HG02943 (cell line): Measurements from ENCODE around the gene AEN.

Source experiments
- ATAC-seq: cut with Tn5 transposase; IDR thresholded peaks from one replicate; pipeline ENCODE4 v1.9.1; 2021; ENCODE audit warnings: mild to moderate bottlenecking, low read depth, moderate library complexity; ENCODE audit not compliant: unreplicated experiment

The AEN gene

DNA sequence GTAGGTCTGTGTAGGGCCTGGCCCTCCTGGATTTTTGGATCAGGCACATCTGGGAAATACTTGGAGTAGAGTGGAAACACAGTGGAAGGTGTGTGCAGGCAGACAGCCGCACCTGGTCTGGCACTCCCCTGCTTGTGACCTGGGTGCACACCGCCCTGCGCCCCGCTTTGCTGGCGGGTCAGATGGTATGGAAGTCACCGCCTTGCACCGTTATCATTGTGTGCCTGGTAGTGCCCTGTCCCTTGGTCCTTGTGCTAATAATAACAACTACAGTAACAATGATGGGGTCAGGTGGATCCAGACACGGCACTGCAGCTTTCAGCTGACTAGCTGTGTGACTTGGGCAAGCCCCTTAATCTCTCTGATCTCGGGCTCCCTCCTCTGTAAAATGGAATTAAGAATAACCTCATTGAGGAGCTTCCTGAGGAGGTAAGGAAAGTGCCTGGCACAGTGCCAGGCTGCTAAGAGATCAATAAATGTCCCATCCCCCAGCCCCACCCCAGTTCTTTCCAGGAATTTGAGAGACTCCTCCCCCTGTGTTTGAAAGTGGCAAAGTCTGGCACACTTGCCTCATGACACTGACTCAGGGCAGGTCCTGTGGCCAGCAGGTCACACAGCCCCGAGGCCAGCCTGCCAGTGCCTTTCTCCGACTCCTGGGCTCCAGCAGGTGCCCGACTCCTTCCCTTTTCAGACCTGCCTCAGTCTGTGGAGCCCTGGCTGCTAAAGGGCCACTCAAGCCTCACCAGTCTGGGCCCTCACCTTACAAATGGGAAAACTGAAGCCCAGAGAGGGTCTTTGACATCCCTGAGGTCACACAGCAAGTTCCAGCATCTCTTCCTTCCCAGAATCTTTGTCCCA, 27.4 kb downstream of the AEN start:
- ATAC-seq = no peak

DNA sequence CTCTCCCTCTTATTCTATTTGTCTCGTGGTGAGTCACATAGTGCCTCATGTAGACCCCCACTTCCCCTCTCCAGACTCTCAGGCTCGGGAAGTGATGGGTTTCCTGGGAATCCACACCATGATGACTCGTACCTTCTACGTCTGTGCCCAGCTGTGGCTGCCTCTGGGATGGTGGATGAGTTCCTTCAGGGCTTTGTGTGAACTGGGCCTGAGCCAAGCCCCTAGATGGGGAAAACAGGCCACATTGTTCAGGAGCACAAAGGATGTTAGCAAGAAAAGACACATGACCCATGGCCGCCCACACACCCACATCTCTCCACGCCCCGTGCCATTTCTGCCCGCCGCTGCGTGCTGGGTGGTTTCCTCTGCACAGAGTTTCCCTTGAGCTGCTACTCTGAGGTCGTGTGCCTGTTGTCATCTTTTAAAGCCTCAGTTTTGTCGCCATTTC, 28.2 kb downstream of the AEN start:
- ATAC-seq = no peak

DNA sequence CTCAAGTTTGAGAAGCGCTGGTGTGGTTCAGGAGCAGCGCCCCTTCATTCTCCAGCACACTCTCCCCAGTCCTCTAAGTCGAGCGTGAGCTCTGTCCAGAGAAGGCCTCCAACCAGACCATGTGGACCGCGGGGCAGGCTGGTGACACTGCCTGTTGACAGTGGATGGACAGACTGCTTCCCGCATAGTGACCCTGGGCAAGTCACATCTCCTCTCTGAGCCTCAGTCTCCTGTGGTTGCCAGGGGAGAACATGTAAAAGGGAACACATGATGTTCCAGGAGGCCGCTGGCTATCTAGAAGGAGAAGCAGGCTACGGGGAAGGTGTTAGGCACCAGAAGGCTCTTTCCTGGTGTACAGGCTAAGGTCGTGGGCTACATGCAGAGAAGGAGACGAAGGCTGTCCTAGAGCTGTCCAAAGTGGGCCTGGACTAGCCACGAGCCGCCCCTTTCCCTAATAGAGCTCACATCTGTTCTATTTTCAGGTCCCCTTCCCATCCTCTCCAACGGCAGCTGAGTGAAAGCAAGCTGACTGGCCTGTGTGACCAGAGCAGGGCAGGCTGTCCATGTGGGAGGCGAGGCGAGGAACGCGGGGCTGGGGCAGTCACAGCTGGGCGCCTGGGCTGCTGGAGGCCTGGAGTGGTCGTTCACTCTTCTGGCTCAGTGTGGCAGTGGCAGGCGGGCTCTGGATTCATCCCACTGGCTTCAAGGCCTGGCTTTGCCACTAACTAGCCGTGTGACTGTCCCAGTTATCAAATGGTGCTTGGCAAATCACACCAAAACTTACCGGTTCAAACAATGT, 28.8 kb downstream of the AEN start:
- no peak for ATAC-seq

DNA sequence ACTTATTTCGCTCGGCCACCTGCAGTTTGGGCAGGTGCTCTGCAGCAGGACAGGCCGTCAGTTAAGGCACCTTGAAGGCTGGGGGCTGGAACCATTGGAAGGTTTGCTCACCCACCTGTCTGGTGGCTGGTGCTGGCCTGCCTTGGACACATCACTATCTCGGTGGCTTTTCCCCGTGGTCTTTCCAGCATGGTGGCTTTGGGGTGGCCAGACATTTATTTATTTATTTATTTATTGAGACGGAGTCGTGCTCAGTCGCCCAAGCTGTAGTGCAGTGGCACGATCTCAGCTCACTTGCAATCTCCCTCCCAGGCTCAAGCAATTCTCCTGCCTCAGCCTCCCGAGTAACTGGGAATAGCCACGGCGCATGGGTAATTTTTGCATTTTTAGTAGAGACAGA, 29.4 kb downstream of the AEN start:
- no peak for ATAC-seq

DNA sequence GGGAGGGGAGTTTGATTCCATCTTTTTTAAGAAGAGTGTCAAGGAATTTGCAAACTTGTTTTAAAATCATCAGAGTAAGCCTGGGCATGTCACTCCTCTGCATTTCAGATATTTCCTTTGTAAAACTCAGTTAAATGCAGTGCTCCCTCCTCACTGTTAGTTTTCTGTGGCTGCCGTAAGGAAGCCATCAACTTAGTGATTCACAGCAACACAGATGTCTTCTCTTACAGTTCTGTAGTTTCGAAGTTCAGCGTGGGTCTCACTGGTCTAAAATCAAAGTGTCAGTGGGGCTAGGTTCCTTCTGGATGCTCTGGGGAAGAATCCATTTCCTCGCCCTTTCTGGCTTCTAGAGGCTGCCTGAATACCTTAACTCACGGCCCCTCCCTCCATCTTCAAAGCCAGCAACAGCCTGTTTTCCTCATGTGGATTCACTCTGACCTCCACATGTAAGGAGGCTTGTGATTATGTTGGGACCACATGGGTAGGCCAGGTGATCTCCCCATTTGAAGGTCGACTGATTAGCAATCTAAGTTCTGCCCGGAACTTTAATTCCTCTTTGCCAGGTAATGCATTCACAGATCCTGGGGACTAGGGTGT, 30.1 kb downstream of the AEN start:
- ATAC-seq = no peak

DNA sequence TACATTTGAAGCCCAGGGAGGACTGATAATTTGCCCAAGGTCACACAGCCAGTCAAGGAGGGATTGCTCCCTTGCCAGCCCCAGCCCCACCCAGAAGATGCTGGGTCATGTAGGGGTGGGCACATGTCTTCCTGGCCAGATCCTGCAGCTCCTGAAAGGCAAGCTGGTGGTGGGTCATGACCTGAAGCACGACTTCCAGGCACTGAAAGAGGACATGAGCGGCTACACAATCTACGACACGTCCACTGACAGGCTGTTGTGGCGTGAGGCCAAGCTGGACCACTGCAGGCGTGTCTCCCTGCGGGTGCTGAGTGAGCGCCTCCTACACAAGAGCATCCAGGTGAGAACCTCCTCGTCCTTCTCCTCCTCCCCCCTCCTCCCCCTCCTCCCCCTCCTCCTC, 30.8 kb downstream of the AEN start:
- ATAC-seq = no peak

DNA sequence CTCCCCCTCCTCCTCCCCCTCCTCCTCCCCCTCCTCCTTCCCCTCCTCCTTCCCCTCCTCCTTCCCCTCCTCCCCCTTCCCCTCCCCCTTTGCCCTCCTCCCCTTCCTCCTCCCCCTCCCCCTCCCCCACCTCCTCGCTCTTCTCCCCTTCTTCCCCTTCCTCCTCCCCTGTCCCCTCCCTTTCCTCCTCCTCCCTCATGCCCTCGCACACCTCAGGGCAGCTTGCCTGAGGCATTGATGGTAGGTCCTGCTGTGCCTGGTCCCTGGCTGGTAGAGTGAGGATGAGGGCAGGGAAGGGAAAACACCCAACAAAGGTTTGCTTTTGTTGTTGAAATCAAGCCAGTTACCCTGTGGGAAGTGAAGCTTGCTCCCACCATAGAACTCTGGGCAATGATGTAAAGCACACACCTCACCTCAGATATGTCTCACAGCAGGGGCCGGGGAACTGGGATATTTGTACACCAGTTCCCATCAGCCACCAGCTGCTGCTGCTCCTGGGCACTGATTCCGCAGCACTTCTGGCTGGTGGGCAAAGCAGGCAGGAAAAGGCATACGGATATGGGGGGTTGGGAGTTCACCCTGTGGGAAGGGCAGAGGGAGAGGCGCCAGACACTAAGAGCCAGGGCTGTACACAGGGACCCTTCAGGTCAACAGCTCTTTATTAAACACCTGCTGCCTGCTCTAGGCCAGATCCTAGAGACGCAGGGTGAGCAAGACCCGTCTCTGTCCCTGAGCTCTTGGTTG, 31.5 kb downstream of the AEN start:
- ATAC-seq = no peak

DNA sequence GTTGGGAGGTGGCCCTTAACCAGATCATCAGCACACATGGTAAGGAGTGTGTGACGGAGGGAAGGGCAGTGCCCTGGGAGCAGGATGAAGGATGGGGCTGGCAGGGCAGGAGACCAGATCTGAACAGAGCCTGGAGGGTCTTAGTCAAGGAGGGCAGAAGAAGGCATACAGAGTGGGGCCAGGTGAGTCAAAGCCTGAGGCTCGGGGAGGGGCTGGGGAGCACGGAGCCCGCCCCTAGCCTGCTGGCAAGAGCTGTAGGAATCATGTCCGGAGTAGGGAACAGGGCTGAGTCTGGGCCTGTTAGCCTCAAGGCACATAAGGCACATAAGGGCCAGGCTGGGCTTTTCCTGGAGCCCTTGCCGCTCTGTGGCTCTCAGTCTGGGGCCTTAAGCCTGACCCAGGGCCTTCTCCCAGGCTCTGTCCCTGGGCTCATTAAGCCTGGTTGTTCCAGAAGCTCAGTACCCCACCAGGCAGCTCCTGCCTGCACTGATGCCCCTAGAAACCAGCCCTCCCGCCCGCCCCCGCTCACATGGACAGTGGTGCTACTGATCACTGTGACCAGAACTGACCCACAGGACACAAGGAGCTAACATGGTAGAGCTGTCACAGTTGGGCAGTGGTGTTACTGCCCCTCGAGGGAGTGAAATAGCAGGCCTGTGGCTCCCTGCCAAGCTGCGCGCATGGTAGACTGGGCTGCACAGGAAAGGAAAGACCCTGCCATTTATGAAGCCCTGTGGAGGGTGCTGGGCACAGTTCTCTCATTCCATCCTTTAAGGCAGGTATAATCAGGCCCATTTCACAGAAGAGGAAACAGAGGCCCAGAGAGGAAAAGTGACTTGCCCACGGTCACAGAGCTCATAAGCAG, 32.3 kb downstream of the AEN start:
- ATAC-seq = no peak

DNA sequence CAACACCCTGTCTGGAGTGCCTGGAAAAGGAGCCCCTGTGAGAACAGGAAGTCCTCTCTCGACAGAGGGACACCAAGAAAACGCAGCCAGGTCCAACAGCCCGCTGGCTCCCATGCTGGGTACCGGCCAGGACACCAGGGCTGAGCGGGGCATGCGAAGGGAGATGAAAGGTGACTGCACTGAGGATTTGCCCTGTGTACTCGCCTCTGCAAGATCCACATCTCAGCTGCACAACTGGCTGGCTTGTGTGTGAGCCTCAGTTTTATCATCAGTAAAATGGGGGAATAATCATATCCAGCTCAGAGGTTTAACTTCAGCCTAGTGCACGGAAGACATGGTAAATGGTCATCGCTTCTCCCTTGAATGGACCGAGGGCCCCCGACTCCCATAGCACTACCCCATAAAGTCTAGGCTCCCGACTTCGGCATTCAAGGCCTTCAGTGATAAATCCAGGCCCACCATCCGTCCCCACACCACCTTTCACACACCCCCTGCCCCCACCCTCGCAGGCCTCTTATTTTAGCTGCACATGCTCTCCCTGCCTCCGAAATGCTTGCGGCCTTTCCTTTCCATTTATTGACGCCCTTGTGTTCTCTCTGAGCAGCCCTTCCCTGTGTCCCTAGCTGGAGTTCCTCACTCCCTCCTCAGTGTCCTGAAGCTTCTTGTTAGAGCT, 33.4 kb downstream of the AEN start:
- no peak for ATAC-seq

DNA sequence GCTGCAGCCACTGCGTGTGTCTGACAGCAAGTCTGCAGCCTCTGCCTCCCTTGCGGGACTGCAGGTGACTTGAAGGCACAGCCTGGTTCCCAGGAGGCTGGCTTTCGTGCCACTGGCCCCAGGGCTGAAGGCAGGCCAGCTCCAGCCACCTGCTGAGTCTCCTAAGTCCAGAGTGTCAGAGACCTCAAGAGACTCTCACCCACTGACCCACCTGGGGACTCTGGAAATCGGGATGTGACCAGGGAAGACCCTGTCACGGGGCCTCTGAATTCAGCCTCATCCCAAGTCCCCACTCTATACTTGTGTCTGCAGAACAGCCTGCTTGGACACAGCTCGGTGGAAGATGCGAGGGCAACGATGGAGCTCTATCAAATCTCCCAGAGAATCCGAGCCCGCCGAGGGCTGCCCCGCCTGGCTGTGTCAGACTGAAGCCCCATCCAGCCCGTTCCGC, 34.0 kb downstream of the AEN start:
- ATAC-seq = no peak

DNA sequence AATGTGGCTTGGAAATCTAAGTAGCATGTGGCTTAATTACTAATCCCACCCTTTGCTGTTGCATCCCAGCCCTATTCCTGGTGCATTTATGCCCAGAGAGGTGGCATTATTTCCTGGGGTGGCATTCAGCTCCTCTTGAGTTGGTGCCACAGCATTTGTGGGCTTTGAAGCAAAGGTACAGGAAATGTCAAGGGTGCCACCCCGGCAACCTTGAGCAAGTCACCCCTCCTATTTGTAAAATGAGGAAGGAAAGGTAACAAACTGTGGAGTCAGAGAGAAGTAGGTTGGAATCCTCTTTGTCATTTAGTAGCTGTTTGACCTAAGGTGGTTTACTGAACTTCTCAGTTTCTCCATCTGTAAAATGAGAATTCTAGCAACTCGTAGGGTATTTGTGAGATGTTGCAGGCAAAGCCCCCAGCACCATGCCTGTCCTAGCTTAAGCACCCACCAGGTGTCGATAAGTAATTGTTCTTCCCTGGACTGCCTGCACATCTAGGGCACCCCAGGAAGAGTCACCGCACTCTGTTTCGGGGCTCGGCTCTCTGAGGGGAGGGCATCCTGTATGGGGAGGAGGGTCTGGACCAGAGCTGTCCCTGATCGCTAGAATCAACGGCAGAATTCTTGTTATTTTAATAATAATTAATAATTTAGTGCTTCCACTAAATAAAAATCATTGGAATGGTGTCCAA, 34.8 kb downstream of the AEN start:
- no peak for ATAC-seq

DNA sequence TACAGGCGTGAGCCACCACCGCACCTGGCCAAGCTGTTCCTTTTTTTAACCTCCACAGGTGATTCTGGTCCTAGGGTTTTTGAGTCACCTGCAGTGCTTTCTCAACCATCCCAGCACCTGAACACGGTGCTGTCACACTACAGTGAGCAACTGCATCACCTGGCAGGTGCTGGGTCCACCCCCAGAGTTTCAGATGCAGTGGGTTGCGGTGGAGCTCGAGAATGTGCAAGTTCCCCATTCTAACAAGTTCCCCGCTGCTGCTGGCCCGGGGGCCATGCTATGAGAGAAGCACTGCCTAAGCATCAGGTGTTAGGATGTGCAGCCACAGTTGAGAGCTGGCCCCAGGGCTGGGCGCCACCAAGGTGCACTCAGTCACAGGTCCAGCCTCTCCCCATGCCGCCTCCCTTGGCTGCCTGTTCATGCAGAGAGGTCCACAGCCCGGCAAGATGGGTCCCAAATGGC, 35.7 kb downstream of the AEN start:
- ATAC-seq = peak; percentile 72

DNA sequence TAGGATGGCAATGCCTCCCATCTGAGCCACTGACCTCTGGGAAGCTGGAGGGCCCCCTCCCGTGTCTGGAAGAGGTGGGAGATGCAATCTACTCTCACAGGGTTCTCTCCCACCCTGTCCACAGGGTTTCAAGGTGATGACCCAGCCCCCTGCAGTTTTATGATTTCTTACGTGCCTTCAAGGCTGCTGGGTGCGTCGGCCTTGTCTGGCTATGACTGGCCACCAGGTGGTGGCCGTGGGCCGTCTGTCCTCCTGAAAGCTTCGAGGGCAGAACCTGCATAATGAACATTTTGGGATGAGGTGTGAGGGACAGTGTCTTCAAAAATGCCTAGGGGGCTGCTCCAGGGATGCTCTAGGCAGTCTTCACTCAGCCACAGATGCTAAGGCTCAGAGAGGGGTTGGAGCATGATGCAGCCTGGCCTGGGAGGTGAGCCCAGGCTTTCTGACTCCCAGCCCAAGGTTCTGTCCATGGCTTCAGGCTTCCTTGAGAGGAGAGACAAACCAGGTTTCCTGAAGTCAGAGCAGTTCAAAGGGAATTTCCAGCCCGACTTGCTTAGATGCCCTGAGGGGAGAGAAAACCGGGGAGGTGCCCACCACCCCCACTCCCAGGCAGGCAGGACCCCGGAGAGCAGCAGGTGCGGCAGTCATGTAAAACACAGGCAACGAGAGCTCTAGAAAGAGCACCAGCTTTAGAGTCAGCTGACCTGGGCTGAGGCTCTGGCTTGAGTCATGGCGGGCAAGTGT, 36.4 kb downstream of the AEN start:
- ATAC-seq = no peak

DNA sequence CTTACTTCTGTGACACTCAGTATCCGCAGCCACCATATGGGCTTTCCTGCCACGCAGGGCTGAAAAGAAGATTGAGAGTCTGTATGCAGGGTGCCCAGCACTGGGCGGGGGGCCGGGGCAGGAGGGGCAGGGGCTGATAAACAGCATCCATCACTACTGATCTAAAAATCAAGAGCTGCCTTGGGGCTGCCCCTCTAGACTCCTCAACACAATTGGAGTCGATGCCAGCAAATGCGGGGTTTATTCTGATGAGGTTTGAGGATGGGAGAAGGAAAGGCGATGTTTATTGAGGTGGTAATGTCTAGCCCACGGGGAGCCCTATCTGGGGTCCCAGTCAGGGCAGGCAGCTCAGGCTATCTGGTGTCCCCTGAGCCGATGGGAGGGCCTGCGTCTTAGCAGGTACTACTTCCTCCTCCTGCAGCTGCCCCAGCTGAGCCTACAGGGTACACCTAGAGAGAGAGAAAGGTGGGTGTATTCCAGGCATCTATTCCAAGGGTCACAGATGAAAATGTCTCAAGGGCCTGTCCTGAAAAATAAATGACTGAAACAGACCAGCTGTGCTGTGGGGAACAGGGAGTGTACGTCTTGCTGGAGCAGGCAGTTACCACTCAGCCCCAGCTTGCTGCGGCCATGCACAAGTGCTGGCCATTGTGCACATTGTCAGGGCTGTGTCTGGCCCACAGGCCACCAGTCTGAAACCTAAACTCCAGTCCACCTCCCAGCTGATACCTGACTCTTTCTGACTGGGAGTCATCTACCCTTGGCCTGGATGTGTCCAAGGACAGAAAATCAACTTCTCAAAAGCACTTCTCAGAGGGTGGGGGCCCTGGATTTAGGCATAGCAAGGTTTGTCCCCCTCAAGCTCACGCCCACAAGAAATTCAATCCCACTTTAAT, 37.2 kb downstream of the AEN start:
- ATAC-seq = no peak

DNA sequence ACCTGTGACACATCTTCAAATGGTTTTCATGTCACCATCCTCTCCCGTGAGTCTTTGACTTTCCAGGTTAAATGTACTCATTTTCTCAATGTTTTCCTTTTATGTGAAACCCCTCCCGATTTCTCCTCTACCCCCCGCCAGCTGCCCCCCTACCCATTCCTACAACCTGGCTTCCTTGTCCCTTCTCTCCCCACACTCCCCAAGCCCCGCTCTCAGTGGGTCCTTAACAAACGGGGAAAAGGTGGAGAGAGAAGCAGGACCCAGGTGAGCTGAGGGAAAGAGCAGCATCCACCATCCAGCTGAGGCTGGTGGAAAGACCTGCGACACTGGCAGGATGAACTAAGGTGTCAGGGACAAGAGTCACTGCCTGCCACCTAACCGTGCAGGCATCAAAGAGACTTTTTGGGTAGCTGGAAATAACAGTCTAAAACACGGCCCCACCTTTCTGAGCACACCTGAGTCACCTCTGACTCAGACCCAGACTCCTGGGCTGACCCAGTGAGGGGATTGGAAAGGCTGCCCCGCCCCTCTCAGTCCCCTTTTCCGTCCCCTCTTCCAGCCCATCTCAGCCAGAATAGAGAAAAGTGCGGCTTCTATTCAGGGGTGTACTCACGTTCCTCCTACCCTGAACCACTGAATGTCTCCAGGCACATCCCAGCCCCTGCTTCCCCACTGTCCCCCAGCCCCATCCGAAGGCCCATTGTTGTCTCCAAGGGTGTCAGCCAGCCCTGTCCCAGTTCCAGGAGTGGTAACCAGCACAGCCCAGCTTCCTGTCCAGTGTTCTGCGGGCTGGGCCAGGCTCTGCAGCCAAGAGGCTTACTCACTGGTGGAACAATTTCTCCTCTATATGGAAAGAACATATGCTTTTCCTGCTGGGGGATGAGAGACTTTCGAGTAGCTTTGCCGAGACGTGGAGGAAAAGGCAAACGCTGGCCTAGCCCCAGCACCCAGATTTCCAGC, 38.1 kb downstream of the AEN start:
- no peak for ATAC-seq
